IPS DF 19.7 (cell line): ENCODE data around the gene RAD21L1.

Source experiments
- DNase-seq: peaks from one replicate; pipeline ENCODE4 v3.0.0-alpha.2; 2013; ENCODE audit warnings: low read depth, low spot score

The RAD21L1 gene

DNA sequence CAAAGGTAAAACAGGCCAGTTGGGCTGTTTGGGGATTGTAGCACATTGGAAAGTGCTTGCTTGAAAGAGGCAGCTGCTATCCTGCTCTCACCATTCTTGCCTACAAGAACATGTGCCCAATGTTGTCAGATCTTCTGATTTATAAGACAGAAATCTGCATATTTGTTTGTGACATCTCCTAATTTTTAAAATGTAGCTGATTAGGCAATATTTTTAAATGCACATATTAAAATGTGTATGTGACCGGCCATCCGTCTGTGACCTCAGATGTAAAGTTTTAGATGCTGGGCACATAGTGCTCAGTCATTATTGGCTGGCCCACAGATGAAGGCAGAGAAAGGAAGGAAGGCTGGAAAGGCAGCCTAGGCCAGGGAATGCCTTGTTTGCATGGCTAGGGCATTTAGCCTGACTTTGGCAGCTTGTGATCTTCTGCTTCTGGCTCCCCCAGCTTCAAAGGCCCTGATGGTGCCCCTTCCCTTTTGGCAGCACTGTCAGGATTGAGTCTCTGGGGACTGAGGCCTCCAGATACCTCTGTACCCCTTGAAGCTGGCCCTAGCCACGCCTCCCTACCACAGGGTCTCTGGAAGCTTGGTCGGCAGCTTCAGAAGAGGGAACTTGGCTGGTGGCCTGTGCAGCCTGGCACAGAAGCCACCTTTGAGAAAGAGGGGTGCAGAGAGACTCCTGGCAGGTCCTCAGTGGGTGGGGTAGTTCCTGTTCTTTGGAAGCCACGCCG is 46.7 kb downstream of the RAD21L1 start:
- DNase-seq: no peak

DNA sequence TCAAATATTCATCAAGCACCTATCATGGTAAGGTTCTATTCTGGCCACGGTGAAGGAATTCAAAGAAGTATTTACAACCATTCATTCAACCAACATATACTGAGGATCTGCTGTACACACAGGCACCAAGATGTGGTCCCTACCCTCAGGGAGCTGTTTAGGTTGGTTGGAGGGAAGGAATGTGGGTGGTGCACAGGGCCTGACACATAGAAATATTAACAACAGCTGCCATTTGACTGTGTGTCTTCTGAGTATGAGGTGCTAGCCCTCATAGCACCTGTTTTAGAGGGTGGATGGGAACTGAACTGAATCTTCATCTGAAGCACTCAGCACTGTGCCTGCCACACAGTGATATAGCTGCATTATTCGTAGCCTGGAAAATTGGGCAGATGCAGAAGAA is 47.5 kb downstream of the RAD21L1 start:
- DNase-seq: no peak

DNA sequence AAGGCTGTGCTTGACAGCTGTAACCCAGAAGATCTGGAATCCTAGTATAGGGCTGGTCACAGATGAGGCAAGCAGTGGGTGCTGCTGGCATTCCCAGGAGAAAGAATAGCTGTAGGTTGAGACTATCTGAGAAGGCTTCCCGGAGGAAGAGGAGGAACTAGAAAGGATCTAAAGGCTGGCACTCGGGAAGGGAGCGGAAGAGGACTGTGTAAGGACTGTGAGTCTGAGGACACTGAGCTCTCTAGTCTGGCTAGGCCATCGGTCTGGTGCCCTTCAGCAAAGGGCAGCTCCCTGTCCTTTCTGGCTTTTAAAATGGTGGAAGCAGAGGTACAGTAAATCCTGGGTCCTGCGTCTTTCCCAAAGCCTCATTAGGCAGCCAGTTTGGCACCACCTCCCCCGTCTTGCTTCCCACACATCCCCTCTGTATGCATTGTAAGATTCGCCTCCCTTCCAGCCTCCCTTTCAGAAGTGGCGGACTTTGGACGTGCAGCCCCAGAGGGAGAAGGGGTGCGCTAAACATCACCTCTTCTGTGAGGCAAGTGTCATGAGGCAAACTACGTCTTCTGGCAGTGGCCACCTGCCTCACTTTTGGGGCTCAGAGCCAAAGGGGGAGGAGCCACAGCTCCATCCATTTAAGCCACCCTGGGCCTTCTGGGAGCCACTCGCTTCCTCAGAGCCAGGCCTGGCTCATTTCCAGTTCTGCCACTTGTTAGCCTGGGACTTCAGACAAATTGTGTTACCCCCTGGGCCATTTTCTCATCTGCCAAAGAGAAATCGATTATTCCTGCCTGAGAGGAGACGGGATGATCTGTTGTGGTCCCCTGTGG is 48.9 kb downstream of the RAD21L1 start:
- DNase-seq: no peak

DNA sequence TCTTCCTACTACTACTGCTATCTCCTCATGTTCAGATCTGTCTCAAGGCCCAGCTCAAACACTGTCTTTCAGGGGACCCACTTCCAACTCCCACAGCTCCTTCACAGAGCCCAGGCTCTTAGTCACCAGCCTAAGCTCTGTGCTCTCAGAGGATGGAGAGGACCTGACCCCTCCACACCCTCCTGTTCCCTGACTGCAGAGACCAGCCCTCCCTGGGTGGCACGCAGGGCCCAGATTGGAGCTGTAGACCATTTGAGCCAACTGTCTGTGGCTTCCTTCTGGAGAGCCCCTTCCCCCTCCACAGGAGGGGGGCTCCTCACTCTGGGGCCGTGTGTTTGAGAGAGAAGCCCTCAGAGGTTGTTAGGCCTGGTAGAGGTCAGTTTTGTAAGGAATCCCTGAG is 50.1 kb downstream of the RAD21L1 start:
- DNase-seq: no peak

DNA sequence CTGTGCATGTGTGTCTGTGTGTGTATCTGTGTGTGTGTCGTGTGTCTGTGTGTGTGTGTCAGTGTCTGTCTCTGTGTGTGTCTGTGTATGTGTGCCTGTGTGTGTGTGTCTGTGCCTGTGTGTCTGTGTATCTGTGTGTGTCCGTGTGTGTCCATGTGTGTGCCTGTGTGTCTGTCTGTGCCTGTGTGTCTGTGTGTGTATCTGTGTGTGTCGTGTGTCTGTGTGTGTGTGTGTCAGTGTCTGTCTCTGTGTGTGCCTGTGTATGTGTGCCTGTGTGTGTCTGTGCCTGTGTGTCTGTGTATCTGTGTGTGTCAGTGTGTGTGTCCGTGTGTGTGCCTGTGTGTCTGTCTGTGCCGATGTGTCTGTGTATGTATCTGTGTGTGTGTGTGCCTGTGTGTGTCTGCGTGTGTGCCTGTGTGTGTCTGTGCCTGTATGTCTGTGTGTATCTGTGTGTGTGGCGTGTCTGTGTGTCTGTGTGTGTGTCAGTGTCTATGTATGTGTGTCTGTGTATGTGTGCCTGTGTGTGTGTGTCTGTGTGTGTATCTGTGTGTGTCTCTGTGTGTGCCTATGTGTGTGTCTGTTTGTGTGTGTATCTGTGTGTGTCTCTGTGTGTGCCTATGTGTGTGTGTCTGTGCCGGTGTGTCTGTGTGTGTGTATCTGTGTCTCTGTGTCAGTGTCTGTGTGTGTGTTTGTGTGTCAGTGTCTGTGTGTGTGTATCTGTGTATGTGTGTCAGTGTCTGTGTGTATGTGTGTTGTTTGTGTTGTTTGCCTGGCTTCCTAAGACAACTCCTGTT is 51.9 kb downstream of the RAD21L1 start:
- no peak for DNase-seq

DNA sequence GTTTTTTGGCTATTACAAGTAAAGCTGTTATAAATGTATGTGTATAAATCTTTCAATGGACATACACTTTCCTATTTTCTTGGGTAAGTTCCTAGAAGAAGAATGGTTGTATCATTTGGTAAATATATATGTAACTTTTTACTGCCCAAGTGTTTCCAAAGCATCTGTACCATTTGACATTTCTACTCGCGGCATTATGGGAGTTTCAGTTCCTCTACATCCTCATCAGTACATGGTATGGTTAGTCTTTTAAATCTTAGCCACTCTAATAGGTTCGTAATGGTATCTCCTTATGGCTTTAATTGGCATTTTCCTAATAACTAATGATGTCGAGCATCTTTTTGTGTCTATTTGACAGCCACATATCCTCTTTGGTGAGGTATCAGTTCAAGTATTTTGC is 53.1 kb downstream of the RAD21L1 start:
- no peak for DNase-seq

DNA sequence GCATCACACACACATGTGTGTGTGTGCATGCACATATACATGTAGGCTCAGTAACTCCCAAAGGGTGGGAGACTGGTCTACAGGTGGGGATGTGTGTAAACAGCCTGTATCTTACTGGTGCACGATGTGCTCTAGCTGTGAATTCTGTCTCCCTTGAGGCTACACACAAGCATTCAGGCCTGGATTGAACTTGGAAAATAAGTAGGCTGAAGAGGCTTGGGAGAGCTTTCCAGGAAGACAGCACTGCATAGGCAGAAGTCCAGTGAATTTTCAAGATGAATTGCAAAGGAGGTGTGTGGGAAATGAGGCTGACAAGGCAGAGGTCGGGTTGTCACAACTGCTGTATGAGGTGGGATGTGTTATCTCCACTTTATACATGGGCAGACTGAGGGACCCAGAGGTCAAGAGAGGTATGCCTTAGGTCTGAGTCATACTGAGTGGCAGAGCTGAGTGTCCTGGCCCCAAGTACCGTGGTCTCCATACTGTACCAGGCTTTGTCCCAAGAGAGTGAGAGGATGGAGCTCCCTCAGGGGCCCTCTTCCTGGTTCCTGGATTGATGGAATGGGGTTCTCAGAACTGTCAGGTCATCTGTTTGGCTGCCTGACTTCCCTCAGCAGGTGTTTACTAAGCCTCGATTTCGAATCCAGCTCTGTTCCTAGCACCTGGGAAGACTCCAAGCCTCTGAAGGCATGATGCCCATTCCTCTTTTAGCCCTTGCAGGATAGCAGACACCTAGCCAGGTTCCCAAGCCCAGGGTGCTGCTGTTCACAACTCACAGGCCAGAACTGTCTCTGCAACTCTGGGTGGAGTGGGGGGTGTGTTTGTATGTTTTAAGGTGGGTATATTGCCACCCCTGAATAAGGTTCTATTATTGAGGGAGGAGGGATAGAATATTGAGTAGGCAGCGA is 54.6 kb downstream of the RAD21L1 start:
- no peak for DNase-seq

DNA sequence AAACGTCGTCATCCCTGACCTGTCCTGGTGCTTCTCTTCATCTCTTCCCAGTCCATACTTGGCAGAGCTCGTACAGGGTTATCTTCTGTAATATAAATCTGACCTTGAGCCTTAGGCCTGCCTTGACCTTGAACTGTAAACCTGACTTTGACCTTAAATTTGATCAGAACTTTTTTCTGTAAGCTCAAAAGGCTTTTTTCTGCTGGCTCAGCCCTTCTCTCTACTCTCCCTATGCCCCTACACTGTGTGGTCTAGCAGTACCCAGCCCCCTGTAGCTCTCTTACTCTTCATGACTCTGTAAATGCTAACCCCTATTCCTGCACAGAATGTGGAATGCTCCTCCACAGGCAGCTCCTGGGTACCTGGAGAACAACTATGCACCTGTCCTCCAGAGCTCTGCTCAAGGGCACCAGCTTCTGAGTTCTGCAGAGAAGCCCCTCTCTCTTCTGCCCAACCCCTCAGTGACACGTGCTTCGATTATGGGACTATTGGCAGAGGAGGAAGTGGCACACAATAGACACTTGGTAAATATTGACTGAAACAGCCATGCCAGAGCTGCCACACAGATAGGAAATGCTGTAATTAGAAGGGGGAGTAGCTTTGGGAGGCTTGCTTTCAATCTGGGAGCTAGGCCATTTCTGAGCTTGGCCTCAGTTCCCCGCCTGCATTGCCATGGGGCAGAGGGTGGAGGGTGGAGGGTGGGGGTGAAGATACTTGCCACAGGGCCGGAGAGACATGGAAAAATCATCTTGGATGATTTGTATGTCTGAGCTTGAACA is 55.6 kb downstream of the RAD21L1 start:
- no peak for DNase-seq

DNA sequence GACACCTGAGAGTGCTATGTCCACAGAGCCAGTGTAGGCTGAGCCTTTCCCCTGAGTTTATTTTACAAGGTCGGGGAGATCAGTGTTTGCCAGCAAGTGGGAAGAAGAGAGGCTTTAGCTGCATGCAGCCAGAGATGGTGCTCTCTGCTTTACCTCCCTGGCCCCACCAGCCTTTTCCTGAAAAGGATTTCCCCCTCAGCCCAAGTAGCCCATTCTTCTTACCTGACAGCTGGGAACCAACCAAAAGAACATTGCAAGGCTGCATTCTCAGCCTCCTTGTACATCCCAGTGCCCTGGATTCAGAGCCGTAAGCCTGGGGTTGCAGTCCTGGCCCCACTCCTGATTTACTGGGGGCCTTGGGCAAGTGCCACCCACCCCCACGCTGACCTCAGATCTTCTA is 57.1 kb downstream of the RAD21L1 start:
- DNase-seq: no peak

DNA sequence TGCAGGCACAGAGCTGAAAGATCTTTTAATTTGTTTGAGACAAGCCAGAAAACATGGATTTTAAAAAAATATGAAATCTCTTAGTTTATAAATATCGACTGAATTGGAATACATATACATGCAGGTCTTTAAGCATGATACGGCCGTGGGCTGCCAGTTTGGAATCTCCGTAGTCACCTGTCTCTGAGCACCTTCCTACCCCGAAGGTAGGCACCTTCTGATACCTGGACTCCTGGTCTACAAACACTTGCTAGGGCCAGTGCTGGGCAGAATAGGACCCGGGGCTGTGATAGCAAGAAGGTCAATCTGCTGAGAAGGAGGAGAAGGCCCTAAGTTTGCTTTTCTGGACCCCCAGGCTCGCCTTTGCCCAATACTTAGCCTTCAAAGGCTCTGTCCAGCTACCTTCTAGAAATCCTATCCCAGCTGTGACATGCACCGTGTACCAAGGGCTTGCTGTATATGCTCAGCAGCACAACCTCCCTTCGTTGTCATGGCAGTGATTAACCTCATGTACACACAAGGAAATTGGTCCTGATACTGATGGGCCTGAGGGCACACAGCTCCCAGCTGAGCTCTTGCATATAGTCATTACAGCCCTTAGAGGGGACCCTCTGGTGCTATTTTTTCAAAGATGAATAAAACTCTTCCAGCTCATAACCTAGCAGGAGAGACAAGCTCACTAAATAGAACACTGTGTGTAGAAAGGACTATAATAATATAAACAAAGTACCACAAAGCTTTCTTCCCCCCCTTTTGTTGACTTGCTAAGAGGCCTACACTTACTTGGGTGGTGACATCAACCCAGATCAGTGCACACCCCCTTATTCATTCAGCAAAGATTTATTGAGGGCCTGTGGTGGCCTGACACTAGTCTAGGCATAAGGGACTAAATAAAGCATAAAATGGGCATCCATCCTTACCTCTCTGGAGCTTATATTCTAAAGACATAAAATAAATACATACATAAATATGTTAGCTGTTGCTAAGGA is 58.0 kb downstream of the RAD21L1 start:
- no peak for DNase-seq

DNA sequence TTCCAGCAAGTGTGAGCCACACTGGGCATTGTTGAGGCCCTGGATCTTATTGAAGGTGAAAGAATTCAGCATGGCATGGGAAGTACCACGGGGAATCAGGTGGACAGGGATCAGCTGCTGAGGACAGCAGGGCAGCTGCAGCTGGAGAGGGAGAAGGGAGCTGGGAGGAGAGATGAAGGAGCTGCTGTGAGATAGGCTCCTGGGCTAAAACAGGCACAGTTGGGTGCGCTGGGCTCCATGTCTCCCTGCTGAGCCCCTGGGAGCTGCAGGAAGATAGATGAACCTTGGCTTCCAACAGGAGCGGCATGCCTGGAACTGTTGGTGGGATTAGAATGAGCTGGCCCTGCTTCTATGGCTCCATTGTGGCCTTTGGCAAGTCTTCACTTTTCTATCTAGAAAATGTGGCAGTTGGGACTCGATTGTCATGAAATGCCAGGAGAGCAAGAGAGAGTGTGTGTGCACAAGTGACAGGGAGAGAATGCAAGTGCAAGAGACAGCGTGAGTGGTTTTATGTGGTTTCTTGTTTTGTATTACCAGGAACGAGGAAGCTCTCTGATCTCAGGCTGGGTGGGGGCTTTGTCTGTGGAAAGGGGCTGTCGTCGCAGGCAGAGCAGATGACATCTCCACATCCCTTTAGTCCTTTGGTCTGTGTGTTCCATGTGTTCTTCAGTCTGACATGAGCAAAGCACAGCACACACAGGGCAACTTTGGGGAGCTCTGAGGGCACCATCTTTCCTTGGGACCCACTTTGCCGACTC is 60.6 kb downstream of the RAD21L1 start:
- DNase-seq: no peak

DNA sequence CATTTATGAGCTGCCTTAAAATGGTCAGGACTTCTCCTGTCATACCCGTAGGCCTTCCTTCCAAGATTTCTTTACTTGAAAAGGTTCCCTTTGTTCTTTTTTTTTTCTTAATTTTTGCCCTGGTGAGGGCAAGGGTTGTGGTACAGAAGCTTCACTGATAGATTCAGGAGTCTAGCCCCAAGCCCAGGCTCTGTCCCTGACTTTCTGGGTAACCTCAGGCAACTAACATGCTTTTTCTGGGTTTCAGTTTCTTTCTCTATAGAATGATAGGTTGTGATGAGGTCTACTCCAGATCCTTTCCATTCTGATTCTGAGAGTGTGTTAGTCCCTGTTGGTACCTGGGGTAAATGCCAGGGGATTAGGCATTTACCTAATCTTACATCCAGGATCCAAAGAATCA is 61.5 kb downstream of the RAD21L1 start:
- no peak for DNase-seq

DNA sequence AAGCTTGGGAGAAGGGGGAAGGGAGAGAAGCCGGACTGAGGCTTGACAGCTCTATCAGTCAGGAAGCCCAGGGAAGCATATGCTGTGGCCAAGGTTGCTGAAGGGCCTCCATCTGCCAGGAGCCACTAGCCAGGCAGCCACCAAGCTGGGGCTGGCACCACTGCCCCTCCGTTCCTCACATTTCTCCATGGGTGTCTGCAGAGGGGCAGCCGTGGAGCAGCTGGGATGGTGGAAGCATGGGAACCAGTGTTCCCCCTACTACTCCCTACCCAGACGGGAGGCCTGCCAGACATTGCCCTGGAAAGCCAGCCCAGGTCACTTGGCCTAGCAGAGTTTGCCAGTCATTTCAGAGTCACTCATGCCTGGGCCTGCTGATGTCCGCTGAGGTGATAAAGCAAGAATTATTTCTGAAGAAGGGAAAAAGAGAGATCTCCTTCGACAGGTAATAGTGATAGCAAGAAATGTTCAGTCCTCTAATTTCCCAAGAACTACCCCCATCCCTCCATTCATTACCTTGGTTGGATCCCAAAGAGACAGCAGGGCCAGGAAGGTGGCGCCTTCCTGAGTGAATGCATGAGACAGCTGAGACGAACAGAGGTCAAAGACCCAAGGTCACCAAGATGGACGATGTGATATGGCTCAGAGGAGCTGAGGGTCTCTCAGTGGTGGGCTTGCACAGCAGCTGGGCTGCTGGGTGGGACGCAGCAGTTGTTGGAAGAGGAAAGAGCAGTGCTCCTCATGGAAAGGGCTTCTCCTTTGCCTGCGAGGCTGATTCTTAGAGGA is 62.1 kb downstream of the RAD21L1 start:
- DNase-seq: no peak

DNA sequence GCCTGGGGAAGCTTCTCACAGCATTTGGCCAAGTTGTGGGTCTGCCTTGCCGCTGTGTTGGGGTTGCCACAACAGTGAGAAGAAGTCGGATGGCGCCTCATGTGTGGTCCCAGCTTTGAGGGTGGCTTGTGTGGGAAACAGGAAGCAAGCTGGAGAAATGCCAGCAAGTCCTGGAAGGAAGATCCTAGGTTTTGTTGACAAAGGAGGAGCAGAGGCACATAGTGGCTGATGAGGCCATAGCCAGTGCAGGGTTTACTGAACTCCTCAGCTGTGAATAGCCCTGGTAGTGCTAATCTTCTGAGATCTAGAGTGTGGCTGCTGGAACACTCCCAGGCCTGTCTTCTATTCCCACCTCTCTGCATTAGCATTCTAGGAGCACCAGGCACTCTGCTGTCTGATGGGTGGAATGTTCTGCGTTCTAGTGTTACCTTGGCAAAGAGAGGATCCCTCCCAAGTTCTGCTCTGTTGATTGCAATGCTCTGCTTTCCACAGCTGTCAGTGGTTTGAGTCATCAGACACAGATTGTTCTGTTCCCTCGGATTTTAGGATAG is 65.4 kb downstream of the RAD21L1 start:
- no peak for DNase-seq

DNA sequence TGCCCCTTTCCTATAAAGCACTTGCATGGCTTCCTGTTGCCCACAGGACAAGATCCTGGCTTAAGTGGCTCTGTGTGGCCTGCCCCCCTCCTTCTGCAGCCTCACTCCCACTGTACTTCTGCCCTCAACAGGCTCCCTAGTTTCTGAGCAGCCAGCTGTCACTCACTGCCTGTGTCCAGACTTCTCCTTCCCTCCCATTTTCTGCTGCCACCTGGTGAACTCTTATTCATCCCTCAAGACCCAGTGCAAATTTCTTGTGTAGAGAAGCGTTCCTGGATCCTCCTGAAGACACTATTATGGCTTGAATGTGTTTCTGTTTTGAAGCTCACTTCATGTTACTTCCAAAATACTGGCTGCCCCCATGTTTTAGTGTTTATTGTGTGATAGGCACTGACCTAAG is 66.8 kb downstream of the RAD21L1 start:
- DNase-seq: no peak

DNA sequence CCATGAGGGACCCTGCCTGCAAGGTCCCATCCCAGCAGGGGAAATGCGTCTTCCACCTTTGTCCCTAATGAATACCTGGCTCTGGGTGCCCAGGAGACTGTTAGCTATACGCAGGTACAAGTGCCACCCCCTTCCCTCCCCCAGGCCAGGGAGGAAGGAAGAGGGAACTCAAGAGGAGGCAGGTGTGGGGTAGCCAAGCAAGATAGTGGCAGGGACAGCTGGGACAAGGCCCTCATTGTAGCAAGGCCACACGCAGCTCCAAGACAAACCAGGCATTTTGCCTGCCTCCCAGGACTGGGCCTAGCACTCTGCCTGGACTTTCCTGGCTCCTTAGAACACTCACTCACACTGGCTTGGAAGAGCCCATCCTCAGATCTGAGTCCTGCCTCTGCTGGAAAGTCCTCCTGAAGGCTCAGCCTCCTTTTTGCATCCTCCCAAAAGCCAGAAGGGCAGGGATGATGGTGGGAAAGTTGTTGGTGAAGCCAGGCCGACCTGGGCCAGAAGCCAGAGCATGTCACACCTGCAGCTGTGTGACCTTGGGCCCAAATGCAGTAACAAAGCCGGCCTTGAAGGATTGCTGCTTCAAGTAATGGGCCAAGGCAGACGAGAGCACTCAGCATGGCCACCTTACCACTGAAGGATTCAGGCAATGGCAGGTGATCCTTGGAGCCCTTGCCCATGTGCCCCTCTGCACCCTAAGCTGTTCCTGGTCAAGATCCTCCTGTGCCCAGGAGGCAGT is 68.0 kb downstream of the RAD21L1 start:
- DNase-seq: no peak

DNA sequence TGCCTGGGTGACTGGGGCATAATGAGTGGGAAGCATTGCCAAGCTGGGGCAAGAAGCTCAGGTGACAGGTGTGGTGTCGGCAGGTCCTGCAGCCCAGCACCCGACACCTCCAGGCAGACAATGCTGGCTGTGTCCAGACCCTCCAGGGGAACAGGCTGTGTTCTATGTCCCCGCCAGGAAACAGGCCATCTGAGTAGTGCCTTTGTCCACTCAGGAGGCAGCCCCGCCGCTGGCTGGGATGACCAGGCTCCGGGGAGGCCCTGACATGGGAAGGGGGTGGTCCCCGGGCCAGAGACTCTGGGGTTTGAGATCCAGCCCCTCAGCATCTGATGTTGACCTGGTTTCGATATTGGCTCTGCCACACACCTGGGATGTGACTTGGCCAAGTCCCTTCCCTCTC is 68.7 kb downstream of the RAD21L1 start:
- DNase-seq: no peak
